DOHH2 (cell line): ENCODE results near the gene TPPP2.

Source experiments
- H3F3A ChIP-seq: fragments of 200-600 bp; sonication (generic), shearing (Covaris generic); 2 replicates; pipeline ENCODE4 v1.6.0; 2016; ENCODE audit warnings: antibody characterized with exemption, mild to moderate bottlenecking; ENCODE audit not compliant: control insufficient read depth, insufficient read depth
- H3K27ac ChIP-seq: fragments of 200-600 bp; sonication (generic); 2 replicates; pipeline ENCODE4 v1.5.1; 2014; ENCODE audit warnings: low read depth, mild to moderate bottlenecking, low read length, moderate library complexity
- H3K27me3 ChIP-seq: fragments of 200-600 bp; sonication (generic); 2 replicates; pipeline ENCODE4 v1.6.1; 2014; ENCODE audit warnings: mild to moderate bottlenecking, low read length, mixed read lengths; ENCODE audit not compliant: control insufficient read depth
- H3K36me3 ChIP-seq: fragments of 200-600 bp; sonication (generic); 2 replicates; pipeline ENCODE4 v1.6.1; 2014; ENCODE audit warnings: mild to moderate bottlenecking, low read length, moderate library complexity, mixed read lengths; ENCODE audit not compliant: control insufficient read depth
- H3K4me1 ChIP-seq: fragments of 200-600 bp; sonication (generic); 2 replicates; pipeline ENCODE4 v1.6.1; 2014; ENCODE audit warnings: mild to moderate bottlenecking, low read length, mixed read lengths; ENCODE audit not compliant: control insufficient read depth
- H3K4me2 ChIP-seq: fragments of 200-600 bp; sonication (generic); 2 replicates; pipeline ENCODE4 v1.6.0; 2014; ENCODE audit warnings: mild to moderate bottlenecking, low read length, moderate library complexity
- H3K4me3 ChIP-seq: fragments of 200-600 bp; sonication (generic); 2 replicates; pipeline ENCODE4 v1.5.1; 2014; ENCODE audit warnings: mild to moderate bottlenecking, low read length, mixed read lengths
- H3K79me2 ChIP-seq: fragments of 200-600 bp; sonication (generic); 2 replicates; pipeline ENCODE4 v1.6.1; 2014; ENCODE audit warnings: mild to moderate bottlenecking, low read length, mixed read lengths; ENCODE audit not compliant: control insufficient read depth
- H3K9me2 ChIP-seq: fragments of 200-600 bp; sonication (generic); replicated peaks from 2 replicates; pipeline ENCODE4 v1.6.1; 2014; ENCODE audit warnings: mild to moderate bottlenecking, low read length, mixed read lengths; ENCODE audit not compliant: control insufficient read depth
- H3K9me3 ChIP-seq: fragments of 200-600 bp; sonication (generic); 2 replicates; pipeline ENCODE4 v1.6.1; 2014; ENCODE audit warnings: antibody characterized with exemption, low read length, mixed read lengths; ENCODE audit not compliant: control insufficient read depth, insufficient read depth
- H4K20me1 ChIP-seq: fragments of 200-600 bp; sonication (generic); 2 replicates; pipeline ENCODE4 v1.6.0; 2014; ENCODE audit warnings: low read depth, mild to moderate bottlenecking, antibody characterized with exemption, low read length, moderate library complexity; ENCODE audit not compliant: control insufficient read depth, insufficient read depth
- CTCF ChIP-seq: fragments of 200-600 bp; sonication (generic); IDR thresholded peaks from one replicate; pipeline ENCODE4 v1.5.1; 2014; ENCODE audit warnings: antibody characterized with exemption, mild to moderate bottlenecking, low read depth, low read length; ENCODE audit not compliant: poor library complexity, severe bottlenecking
- EZH2phosphoT487 ChIP-seq: fragments of 200-600 bp; sonication (generic); IDR thresholded peaks from 2 replicates; pipeline ENCODE4 v1.6.1; 2017; ENCODE audit warnings: borderline replicate concordance, mild to moderate bottlenecking, antibody characterized with exemption, low read length, moderate library complexity, mixed read lengths

Gene TPPP2

GRCh38 chr14:21061347-21061668, 31.3 kb downstream of the TPPP2 start:
- no peaks in the 10 kb centered on the region for H3F3A ChIP-seq
- H3K36me3 ChIP-seq, result no peaks in the 10 kb centered on the region
- H3K9me2 ChIP-seq, result no peaks in the 10 kb centered on the region
- H3K4me3 ChIP-seq, result no peak overlapping the region
- H3K4me2 ChIP-seq, result no peak overlapping the region
- H3K4me1 ChIP-seq, result peaks cover 9% of the 10 kb centered on the region
- H3K27ac ChIP-seq, result no peak overlapping the region
- peaks cover 50% of the 10 kb centered on the region for H3K27me3 ChIP-seq
- TF ChIP-seq EZH2phosphoT487 (no peak), CTCF (no peak)
- H3K79me2 ChIP-seq, result no peaks in the 10 kb centered on the region
- no peaks in the 10 kb centered on the region for H3K9me3 ChIP-seq
- no peaks in the 10 kb centered on the region for H4K20me1 ChIP-seq

- Histone ChIP-seq H3K79me2 (no peaks in the 10 kb centered on the region), H3K36me3 (no peaks in the 10 kb centered on the region), H3K4me3 (no peak overlapping the region), H3F3A (0 out of 2 replicates have a peak, but pooled peaks cover 2% of the 10 kb centered on the region), H3K4me1 (peaks cover 17% of the 10 kb centered on the region), H3K27me3 (peaks cover 69% of the 10 kb centered on the region), H3K4me2 (no peak overlapping the region; the same call in 1 of the 2 replicates), H3K9me3 (no peaks in the 10 kb centered on the region), H4K20me1 (no peaks in the 10 kb centered on the region), H3K9me2 (no peaks in the 10 kb centered on the region), H3K27ac (no peak overlapping the region)
- TF ChIP-seq EZH2phosphoT487, result no peak
Observed at GRCh38 chr14:21063479-21063878, 33.5 kb downstream of the TPPP2 start.

- Histone ChIP-seq H3K27me3 (peaks cover 78% of the 10 kb centered on the region), H3K79me2 (no peaks in the 10 kb centered on the region), H3K4me3 (no peak overlapping the region), H3K9me2 (no peaks in the 10 kb centered on the region), H3F3A (peaks cover 5% of the 10 kb centered on the region; the same call in 1 of the 2 replicates), H4K20me1 (no peaks in the 10 kb centered on the region), H3K4me1 (peaks cover 48% of the 10 kb centered on the region), H3K36me3 (no peaks in the 10 kb centered on the region), H3K27ac (no peak overlapping the region), H3K9me3 (no peaks in the 10 kb centered on the region), H3K4me2 (no peak overlapping the region)
- TF ChIP-seq CTCF (peak; percentile 36), EZH2phosphoT487 (no peak)
Observed at GRCh38 chr14:21066882-21067502, 37.0 kb downstream of the TPPP2 start.

GRCh38 chr14:21068521-21069387, 38.7 kb downstream of the TPPP2 start:
- Histone ChIP-seq H3K4me2 (peak overlapping the region; percentile 10), H3K36me3 (no peaks in the 10 kb centered on the region), H3K27me3 (peaks cover 64% of the 10 kb centered on the region), H3K9me3 (no peaks in the 10 kb centered on the region), H3K27ac (no peak overlapping the region), H3K4me3 (no peak overlapping the region), H4K20me1 (no peaks in the 10 kb centered on the region), H3K9me2 (no peaks in the 10 kb centered on the region), H3K4me1 (peaks cover 46% of the 10 kb centered on the region), H3F3A (peaks cover 8% of the 10 kb centered on the region; the same call in 1 of the 2 replicates), H3K79me2 (no peaks in the 10 kb centered on the region)
- peak; percentile 58 for TF ChIP-seq CTCF
- peak; percentile 89; the same call in 1 of the 2 replicates for TF ChIP-seq EZH2phosphoT487
